MCF 10A (cell line): Measurements from ENCODE around the gene TSEN54. TPM values are rescaled to one million over a fixed set of nuclear protein-coding genes. Genes with fewer than 3 reads are reported as not detected.

Experiments used
- BruUV-seq: library from RNA; stranded (reverse); fragments of 400-500 nt; replicated peaks from 2 replicates; lab custom pipeline; 2021; lab: Mats Ljungman, UMichigan
- CTCF ChIA-PET: fragments of 300-600 bp; sonication (Branson Sonifier 250); formaldehyde crosslinking; extraction: SDS; loops from one replicate; lab custom pipeline; 2021; ENCODE audit warnings: antibody characterized with exemption, inconsistent platforms; lab: Yijun Ruan, JAX
- POLR2A ChIA-PET: fragments of 300-600, 350-650 bp; sonication (Branson Sonifier 250); formaldehyde crosslinking; extraction: SDS; loops from one replicate; lab custom pipeline; 2020; ENCODE audit warnings: antibody characterized with exemption, inconsistent platforms; lab: Yijun Ruan, JAX
- DNase-seq: peaks from one replicate; pipeline ENCODE4 v3.0.0-alpha.2; 2018; ENCODE audit not compliant: unreplicated experiment
- H3K27ac Mint-ChIP-seq: one replicate; pipeline ENCODE4 v1.8.0; 2022; ENCODE audit warnings: mild to moderate bottlenecking, low read depth, mixed read lengths; ENCODE audit not compliant: unreplicated experiment
- H3K27me3 Mint-ChIP-seq: one replicate; pipeline ENCODE4 v1.8.0; 2022; ENCODE audit warnings: mixed read lengths; ENCODE audit not compliant: insufficient read depth, unreplicated experiment
- H3K36me3 Mint-ChIP-seq: one replicate; pipeline ENCODE4 v1.8.0; 2022; ENCODE audit warnings: mild to moderate bottlenecking, moderate library complexity, mixed read lengths; ENCODE audit not compliant: insufficient read depth, unreplicated experiment
- H3K4me1 Mint-ChIP-seq: one replicate; pipeline ENCODE4 v1.8.0; 2022; ENCODE audit warnings: mixed read lengths; ENCODE audit not compliant: insufficient read depth, unreplicated experiment
- H3K4me3 Mint-ChIP-seq: one replicate; pipeline ENCODE4 v1.8.0; 2022; ENCODE audit warnings: mild to moderate bottlenecking, moderate library complexity, mixed read lengths; ENCODE audit not compliant: unreplicated experiment
- H3K9me3 Mint-ChIP-seq: one replicate; pipeline ENCODE4 v1.8.0; 2022; ENCODE audit warnings: mixed read lengths; ENCODE audit not compliant: unreplicated experiment
- CTCF ChIP-seq: fragments of 200-600 bp; IDR thresholded peaks from one replicate; pipeline ENCODE4 v1.8.0; 2022; ENCODE audit warnings: antibody characterized with exemption, mild to moderate bottlenecking; ENCODE audit not compliant: unreplicated experiment
- intact Hi-C: fragments of 100-400 bp; cut with micrococcal nuclease; formaldehyde crosslinking; loops from 2 replicates; pipeline ENCODE4 v1.14.1; 2022
- total RNA-seq: library from RNA; stranded (reverse); gene quantifications from 2 replicates; pipeline ENCODE4 v1.2.3, GENCODE V29; 2022

The TSEN54 gene
- total RNA-seq, 1 experiment from 2014 or later = 13.3 TPM

GRCh38 chr17:75570772-75571171 lies 54.4 kb downstream of the TSEN54 start:
- intact Hi-C loops = no loop called here
- Mint-ChIP-seq H3K4me3 (no peak overlapping the region), H3K27ac (no peak overlapping the region), H3K9me3 (no peaks in the 10 kb centered on the region), H3K36me3 (peaks cover 12% of the 10 kb centered on the region), H3K27me3 (no peaks in the 10 kb centered on the region), H3K4me1 (no peaks in the 10 kb centered on the region)
- DNase-seq = no peak
- TF ChIP-seq CTCF = no peak
- ChIA-PET POLR2A (no interaction called here), CTCF (no interaction called here)
- BruUV-seq = no TSS peak

GRCh38 chr17:75571197-75571884 lies 55.0 kb downstream of the TSEN54 start:
- no peak for TF ChIP-seq CTCF
- Mint-ChIP-seq H3K9me3 (no peaks in the 10 kb centered on the region), H3K27ac (no peak overlapping the region), H3K4me1 (no peaks in the 10 kb centered on the region), H3K36me3 (peaks cover 12% of the 10 kb centered on the region), H3K4me3 (no peak overlapping the region), H3K27me3 (no peaks in the 10 kb centered on the region)
- BruUV-seq = no TSS peak
- POLR2A ChIA-PET = interaction anchor here (0.7 kb wide), 1 partner anchor 262 kb away, joined by 3 read pairs; no protein-coding TSS in a partner anchor
- DNase-seq = no peak
- CTCF ChIA-PET = no interaction called here
- intact Hi-C loops = no loop called here

- Mint-ChIP-seq H3K9me3 (no peaks in the 10 kb centered on the region), H3K4me1 (no peaks in the 10 kb centered on the region), H3K27ac (no peak overlapping the region), H3K36me3 (peaks cover 9% of the 10 kb centered on the region), H3K27me3 (no peaks in the 10 kb centered on the region), H3K4me3 (no peak overlapping the region)
- no peak for DNase-seq
- no TSS peak for BruUV-seq
- no peak for TF ChIP-seq CTCF
- ChIA-PET POLR2A (interaction anchor here (0.7 kb wide), 1 partner anchor 262 kb away, joined by 3 read pairs; no protein-coding TSS in a partner anchor), CTCF (no interaction called here)
- intact Hi-C loops = no loop called here
Measured at GRCh38 chr17:75571885-75572215, 55.5 kb downstream of the TSEN54 start.

- Mint-ChIP-seq H3K36me3 (peaks cover 13% of the 10 kb centered on the region), H3K9me3 (no peaks in the 10 kb centered on the region), H3K4me3 (no peak overlapping the region), H3K4me1 (no peaks in the 10 kb centered on the region), H3K27me3 (no peaks in the 10 kb centered on the region), H3K27ac (no peak overlapping the region)
- intact Hi-C loops = no loop called here
- no peak for DNase-seq
- no peak for TF ChIP-seq CTCF
- ChIA-PET CTCF (no interaction called here), POLR2A (no interaction called here)
- no TSS peak for BruUV-seq
Measured at GRCh38 chr17:75572713-75573539, 56.6 kb downstream of the TSEN54 start.
